ENCODE results near the gene SYNGR2.

- TF ChIP-seq EZH2 (IDR thresholded peaks at IDR 0.05; ENCODE audit: low read depth, unreplicated experiment) (no peak), CTCF (conservative IDR thresholded peaks at IDR 0.05; ENCODE audit: low read depth in 2 of 2) (no peak), POLR2AphosphoS5 (IDR thresholded peaks at IDR 0.05; ENCODE audit: low read depth) (no peak), REST (IDR thresholded peaks at IDR 0.05; ENCODE audit: unreplicated experiment) (no peak), ETS1 (IDR thresholded peaks at IDR 0.05) (no peak), EZH2phosphoT487 (IDR thresholded peaks at IDR 0.05; ENCODE audit: unreplicated experiment) (no peak), JUNB (IDR thresholded peaks at IDR 0.05; ENCODE audit: unreplicated experiment) (no peak), CREB1 (CRISPR knock-in tag; IDR thresholded peaks at IDR 0.05; ENCODE audit: low read depth) (no peak), NANOG (IDR thresholded peaks at IDR 0.05; ENCODE audit: borderline replicate concordance) (no peak)
These were observed 21.5 kb upstream of the SYNGR2 start for GRCh38 chr17:78146881-78147280.
